Measurements from ENCODE around the gene RBMY1J. TPM values are rescaled to one million over a fixed set of nuclear protein-coding genes. Genes with fewer than 3 reads are reported as not detected.
"Not testable (repeated sequence)": the region's sequence is repeated elsewhere in the genome, so short reads cannot be mapped to it uniquely, and the experiment has no call there.

The RBMY1J gene
- total RNA-seq, 1 experiment from 2014 or later, result not detected

- Histone ChIP-seq H3K27ac (ENCODE audit: low read length) (no peak overlapping the region), H3K4me3 (ENCODE audit: low read depth in 2 of 2, low read length in 2 of 2) (no peak overlapping the region), H3K9me3 (ENCODE audit: control insufficient read depth, insufficient read depth, low read depth, low read length) (no peaks in the 10 kb centered on the region), H3K27me3 (ENCODE audit: control insufficient read depth, insufficient read depth, low read length) (no peaks in the 10 kb centered on the region), H3K4me1 (ENCODE audit: control insufficient read depth, insufficient read depth, low read length) (no peaks in the 10 kb centered on the region), H3K36me3 (ENCODE audit: control insufficient read depth, insufficient read depth, low read length) (no peaks in the 10 kb centered on the region)
- intact Hi-C loops (cut with micrococcal nuclease; ENCODE audit: unreplicated experiment), result no loop called here
- DNase-seq (ENCODE audit: low read depth, low spot score) (no peak), ATAC-seq (no peak)
- no TSS peak for BruUV-seq (replicated peaks)
- ChIA-PET POLR2A (no interaction called here), CTCF (no interaction called here)
- TF ChIP-seq REST (IDR thresholded peaks at IDR 0.05; ENCODE audit: insufficient read depth in 1 of 2, low read depth in 2 of 2, low read length in 1 of 2) (no peak), CTCF (IDR thresholded peaks at IDR 0.05) (no peak), TCF7L2 (IDR thresholded peaks at IDR 0.05; ENCODE audit: low read depth, low read length) (no peak), POLR2AphosphoS5 (IDR thresholded peaks at IDR 0.05; ENCODE audit: low read depth, low read length) (no peak), SIN3A (IDR thresholded peaks at IDR 0.05; ENCODE audit: borderline replicate concordance, insufficient read depth, low read depth, low read length) (no peak)
- in situ Hi-C loops (cut with HindIII; ENCODE audit: low pct_unique_long_range_greater_than_20kb, low sequenced_read_pairs), result no loop called here
Observed at GRCh38 chrY:22373494-22373893, 29.7 kb upstream of the RBMY1J start.

GRCh38 chrY:22444718-22445396 is 41.6 kb downstream of the RBMY1J start:
- H3K27me3 ChIP-seq (ENCODE audit: control insufficient read depth, insufficient read depth, low read length); H3K4me3 ChIP-seq (ENCODE audit: low read depth in 2 of 2, low read length in 2 of 2); DNase-seq (ENCODE audit: low read depth, low spot score); BruUV-seq (replicated peaks); H3K4me1 ChIP-seq (ENCODE audit: control insufficient read depth, insufficient read depth, low read length); ATAC-seq; CTCF ChIA-PET; H3K9me3 ChIP-seq (ENCODE audit: control insufficient read depth, insufficient read depth, low read depth, low read length); intact Hi-C loops (cut with micrococcal nuclease; ENCODE audit: unreplicated experiment); in situ Hi-C loops (cut with HindIII; ENCODE audit: low pct_unique_long_range_greater_than_20kb, low sequenced_read_pairs); H3K36me3 ChIP-seq (ENCODE audit: control insufficient read depth, insufficient read depth, low read length); H3K27ac ChIP-seq (ENCODE audit: low read length); POLR2A ChIA-PET: not testable (repeated sequence)

- H3K4me3 ChIP-seq (ENCODE audit: low read depth in 2 of 2, low read length in 2 of 2); H3K4me1 ChIP-seq (ENCODE audit: control insufficient read depth, insufficient read depth, low read length); ATAC-seq; H3K9me3 ChIP-seq (ENCODE audit: control insufficient read depth, insufficient read depth, low read depth, low read length); CTCF ChIA-PET; BruUV-seq (replicated peaks); H3K27ac ChIP-seq (ENCODE audit: low read length); intact Hi-C loops (cut with micrococcal nuclease; ENCODE audit: unreplicated experiment); in situ Hi-C loops (cut with HindIII; ENCODE audit: low pct_unique_long_range_greater_than_20kb, low sequenced_read_pairs); H3K36me3 ChIP-seq (ENCODE audit: control insufficient read depth, insufficient read depth, low read length); POLR2A ChIA-PET; H3K27me3 ChIP-seq (ENCODE audit: control insufficient read depth, insufficient read depth, low read length); DNase-seq (ENCODE audit: low read depth, low spot score): not testable (repeated sequence)
Observed at GRCh38 chrY:22455522-22455921, 52.3 kb downstream of the RBMY1J start.

GRCh38 chrY:22461962-22462361 is 58.8 kb downstream of the RBMY1J start:
- DNase-seq (ENCODE audit: low read depth, low spot score); in situ Hi-C loops (cut with HindIII; ENCODE audit: low pct_unique_long_range_greater_than_20kb, low sequenced_read_pairs); H3K27me3 ChIP-seq (ENCODE audit: control insufficient read depth, insufficient read depth, low read length); ATAC-seq; H3K27ac ChIP-seq (ENCODE audit: low read length); H3K9me3 ChIP-seq (ENCODE audit: control insufficient read depth, insufficient read depth, low read depth, low read length); H3K4me3 ChIP-seq (ENCODE audit: low read depth in 2 of 2, low read length in 2 of 2); H3K4me1 ChIP-seq (ENCODE audit: control insufficient read depth, insufficient read depth, low read length); intact Hi-C loops (cut with micrococcal nuclease; ENCODE audit: unreplicated experiment); BruUV-seq (replicated peaks); H3K36me3 ChIP-seq (ENCODE audit: control insufficient read depth, insufficient read depth, low read length); POLR2A ChIA-PET; CTCF ChIA-PET: not testable (repeated sequence)
